ENCODE data around the gene CLDN17. TPM values are rescaled to one million over a fixed set of nuclear protein-coding genes. Genes with fewer than 3 reads are reported as not detected.

The CLDN17 gene
- total and polyA plus RNA-seq, 2 of the 8 experiments (the other 6 are each of a cell fraction or from before 2014, with no cell fraction given) = not detected

- no peak overlapping the region for H2AFZ ChIP-seq (ENCODE audit: low read length)
- no peaks in the 10 kb centered on the region for H3K9me3 ChIP-seq (ENCODE audit: insufficient read depth in 2 of 2, low read depth in 1 of 2, low read length in 1 of 2)
- TF ChIP-seq KDM1A (IDR thresholded peaks at IDR 0.05; ENCODE audit: borderline replicate concordance, low read length) = no peak
- TF ChIP-seq CBX5 (IDR thresholded peaks at IDR 0.05; ENCODE audit: low read depth, low read length) = no peak
- peak in 2 of 3 experiments; percentile 51 to 72; a peak in 2 of 4 replicates for TF ChIP-seq CTCF (IDR thresholded peaks at IDR 0.05; ENCODE audit: control extremely low read depth in 1 of 3, insufficient read depth in 1 of 3, low read depth in 1 of 3, low read length in 3 of 3)
- TF ChIP-seq RAD21 (IDR thresholded peaks at IDR 0.05 in 1 of 2, conservative IDR thresholded peaks at IDR 0.05 in 1 of 2; ENCODE audit: low read depth in 2 of 2, low read length in 2 of 2) = peak; percentile 83
- H2BK15ac ChIP-seq (ENCODE audit: low read length) = no peak overlapping the region
- H3K4ac ChIP-seq (replicated peaks; ENCODE audit: insufficient read length, low read depth, low read length) = no peak overlapping the region
- no peak overlapping the region for H2BK120ac ChIP-seq (replicated peaks; ENCODE audit: low read depth, low read length)
- FAIRE-seq (peak; percentile 65), DNase-seq (ENCODE audit: low read depth in 1 of 2, low spot score in 2 of 2) (no peak)
- H2BK20ac ChIP-seq (ENCODE audit: low read length) = no peak overlapping the region
- 16% methylated on average over 2 of the region's 2 CpGs; no CpG with 5 or more reads in 1 of the 2 experiments for WGBS, 2 experiments (ENCODE audit: extremely low coverage in 1 of 2, insufficient coverage in 1 of 2, insufficient read length in 1 of 2, insufficient replicate concordance in 2 of 2, low coverage in 1 of 2, low lambda C conversion rate in 2 of 2, missing lambda C conversion rate in 1 of 2)
- H4K5ac ChIP-seq (ENCODE audit: insufficient read length, low read depth, low read length) = no peak overlapping the region
- ChIA-PET POLR2A (ENCODE audit: partially characterized antibody) (no interaction called here), CTCF (ENCODE audit: partially characterized antibody) (interaction anchor here (0.8 to 4.1 kb wide), 19 partner anchors 9 to 256 kb away, joined by 3 to 38 read pairs (median 3); no protein-coding TSS in a partner anchor)
- H4K91ac ChIP-seq (replicated peaks; ENCODE audit: insufficient read length, low read length) = no peak overlapping the region
- H3K23ac ChIP-seq (ENCODE audit: insufficient read length) = no peak overlapping the region
- H3K56ac ChIP-seq (replicated peaks; ENCODE audit: insufficient read length, low read depth, low read length) = no peak overlapping the region
- no peak overlapping the region for H3K4me3 ChIP-seq (ENCODE audit: extremely low read depth in 1 of 4, insufficient read depth in 2 of 4, low read depth in 3 of 4, low read length in 4 of 4)
- H3K27ac ChIP-seq (ENCODE audit: low read depth, low read length) = no peak overlapping the region
- no peak overlapping the region for H3K9ac ChIP-seq (replicated peaks in 1 of 4; ENCODE audit: extremely low read depth in 1 of 4, low read depth in 3 of 4, low read length in 3 of 4)
- no peak overlapping the region for H2BK5ac ChIP-seq (ENCODE audit: low read depth, low read length)
- no peaks in the 10 kb centered on the region for H3K36me3 ChIP-seq (ENCODE audit: control insufficient read depth in 2 of 4, insufficient read depth in 4 of 4, low read length in 3 of 4)
- H4K8ac ChIP-seq (ENCODE audit: extremely low read depth, insufficient read depth, low read length) = no peak overlapping the region
- no peaks in the 10 kb centered on the region for H3K4me1 ChIP-seq (replicated peaks in 1 of 4; ENCODE audit: control insufficient read depth in 3 of 4, insufficient read depth in 4 of 4, low read length in 3 of 4)
- H3K27me3 ChIP-seq (replicated peaks in 1 of 4; ENCODE audit: control insufficient read depth in 3 of 4, extremely low read depth in 1 of 4, insufficient read depth in 3 of 4, low read length in 3 of 4) = no peaks in the 10 kb centered on the region
- no peaks in the 10 kb centered on the region for H3K79me1 ChIP-seq (ENCODE audit: low read depth, low read length)
- no peak overlapping the region for H2AK5ac ChIP-seq (ENCODE audit: low read depth, low read length)
- no peak overlapping the region for H3K4me2 ChIP-seq (ENCODE audit: insufficient read depth in 1 of 2, low read depth in 2 of 2, low read length in 2 of 2)
- no peaks in the 10 kb centered on the region for H4K20me1 ChIP-seq (replicated peaks in 1 of 2; ENCODE audit: control insufficient read depth in 1 of 2, insufficient read depth in 2 of 2, low read length in 2 of 2)
- H3K79me2 ChIP-seq (ENCODE audit: control insufficient read depth in 1 of 2, insufficient read depth in 2 of 2, low read length in 2 of 2) = no peaks in the 10 kb centered on the region
- H3K14ac ChIP-seq (ENCODE audit: insufficient read length) = no peak overlapping the region
- H2BK12ac ChIP-seq (ENCODE audit: low read depth, low read length) = no peak overlapping the region
- no peaks in the 10 kb centered on the region for H3K23me2 ChIP-seq (ENCODE audit: low read depth, low read length)
- no peak overlapping the region for H3K18ac ChIP-seq (ENCODE audit: extremely low read depth, low read length)
Measured at GRCh38 chr21:30194701-30195299, 28.2 kb upstream of the CLDN17 start.
